NCI-H187 (cell line): Measurements from ENCODE around the gene KIF18B.

ENCODE experiments used
- DNase-seq, 2 experiments: peaks; one replicate each; lab custom pipeline; 2025; lab: John Stamatoyannopoulos, UW

KIF18B gene

DNA sequence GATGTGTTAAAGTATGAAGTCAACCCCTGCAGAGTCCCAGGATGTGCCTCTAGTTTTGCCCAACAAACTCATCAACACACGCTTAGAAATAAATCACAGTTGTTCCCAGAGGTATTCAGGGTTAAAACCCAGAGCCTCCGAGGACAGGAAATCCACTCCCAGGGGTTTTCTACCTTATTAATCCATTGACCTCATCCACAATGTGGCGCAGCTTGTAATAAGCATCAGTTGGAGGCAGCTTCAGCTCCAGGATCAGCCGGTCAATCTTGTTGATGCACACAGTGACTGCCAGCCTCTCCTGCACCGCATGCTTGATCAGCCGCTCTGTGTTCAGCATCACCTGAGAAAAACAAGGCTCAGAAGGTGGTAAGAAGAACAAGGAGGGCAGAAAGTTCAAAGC is 71.8 kb downstream of the KIF18B start:
- no peak for DNase-seq
